ENCODE data around the gene UGT2B17.
"Not testable (repeated sequence)": the region's sequence is repeated elsewhere in the genome, so short reads cannot be mapped to it uniquely, and the experiment has no call there.

- not testable (repeated sequence) for TF ChIP-seq CTCF (IDR thresholded peaks at IDR 0.05; ENCODE audit: borderline replicate concordance, extremely low read depth, low read length, poor library complexity, severe bottlenecking); EZH2 (IDR thresholded peaks at IDR 0.05; ENCODE audit: borderline replicate concordance, low read depth, low read length, severe bottlenecking)
These were observed 22.3 kb downstream of the UGT2B17 start for GRCh38 chr4:68553830-68554229.

Measured in DND-41 (cell line).